AG09319 (cell line): ENCODE measurements around the gene COQ5.

ENCODE experiments used
- DNase-seq: peaks from one replicate; pipeline ENCODE4 v3.0.0-alpha.2; 2010; ENCODE audit warnings: low read depth; ENCODE audit errors: extremely low read depth
- TF ChIP-seq, protein P1 (sequence below): IDR thresholded peaks from 2 replicates; pipeline ENCODE4 v1.5.1; 2011; ENCODE audit warnings: low read depth, mild to moderate bottlenecking, inconsistent platforms, low read length, moderate library complexity

The COQ5 gene

DNA sequence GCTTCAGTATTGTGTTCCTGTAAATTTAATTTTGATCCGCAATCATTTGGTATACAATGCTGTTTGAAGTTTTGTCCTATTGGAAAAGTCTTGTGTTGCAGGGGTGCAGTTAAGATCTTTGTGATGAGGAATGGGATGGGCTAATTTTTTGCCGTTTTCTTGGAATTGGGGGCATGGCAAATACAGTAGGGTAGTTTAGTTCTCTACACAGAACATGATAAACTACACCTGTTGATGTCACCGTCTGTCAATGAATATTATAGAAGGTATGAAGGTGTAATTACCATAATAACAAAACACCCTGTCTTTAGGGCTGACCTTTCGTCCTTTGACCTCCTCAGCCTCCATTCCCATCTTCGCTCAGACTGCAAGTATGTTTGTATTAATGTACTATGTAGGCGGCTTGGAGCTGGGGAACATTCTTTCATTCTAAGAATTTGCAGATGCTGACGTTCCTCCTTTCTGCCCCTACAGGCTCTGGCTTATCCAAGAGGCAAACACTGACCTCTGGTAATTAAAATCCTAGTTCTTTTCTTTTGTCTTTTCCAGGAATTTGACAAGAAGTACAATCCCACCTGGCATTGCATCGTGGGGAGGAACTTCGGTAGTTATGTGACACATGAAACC is 31.3 kb downstream of the COQ5 start:
- TF ChIP-seq, protein P1, sequence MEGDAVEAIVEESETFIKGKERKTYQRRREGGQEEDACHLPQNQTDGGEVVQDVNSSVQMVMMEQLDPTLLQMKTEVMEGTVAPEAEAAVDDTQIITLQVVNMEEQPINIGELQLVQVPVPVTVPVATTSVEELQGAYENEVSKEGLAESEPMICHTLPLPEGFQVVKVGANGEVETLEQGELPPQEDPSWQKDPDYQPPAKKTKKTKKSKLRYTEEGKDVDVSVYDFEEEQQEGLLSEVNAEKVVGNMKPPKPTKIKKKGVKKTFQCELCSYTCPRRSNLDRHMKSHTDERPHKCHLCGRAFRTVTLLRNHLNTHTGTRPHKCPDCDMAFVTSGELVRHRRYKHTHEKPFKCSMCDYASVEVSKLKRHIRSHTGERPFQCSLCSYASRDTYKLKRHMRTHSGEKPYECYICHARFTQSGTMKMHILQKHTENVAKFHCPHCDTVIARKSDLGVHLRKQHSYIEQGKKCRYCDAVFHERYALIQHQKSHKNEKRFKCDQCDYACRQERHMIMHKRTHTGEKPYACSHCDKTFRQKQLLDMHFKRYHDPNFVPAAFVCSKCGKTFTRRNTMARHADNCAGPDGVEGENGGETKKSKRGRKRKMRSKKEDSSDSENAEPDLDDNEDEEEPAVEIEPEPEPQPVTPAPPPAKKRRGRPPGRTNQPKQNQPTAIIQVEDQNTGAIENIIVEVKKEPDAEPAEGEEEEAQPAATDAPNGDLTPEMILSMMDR: no peak
- no peak for DNase-seq

DNA sequence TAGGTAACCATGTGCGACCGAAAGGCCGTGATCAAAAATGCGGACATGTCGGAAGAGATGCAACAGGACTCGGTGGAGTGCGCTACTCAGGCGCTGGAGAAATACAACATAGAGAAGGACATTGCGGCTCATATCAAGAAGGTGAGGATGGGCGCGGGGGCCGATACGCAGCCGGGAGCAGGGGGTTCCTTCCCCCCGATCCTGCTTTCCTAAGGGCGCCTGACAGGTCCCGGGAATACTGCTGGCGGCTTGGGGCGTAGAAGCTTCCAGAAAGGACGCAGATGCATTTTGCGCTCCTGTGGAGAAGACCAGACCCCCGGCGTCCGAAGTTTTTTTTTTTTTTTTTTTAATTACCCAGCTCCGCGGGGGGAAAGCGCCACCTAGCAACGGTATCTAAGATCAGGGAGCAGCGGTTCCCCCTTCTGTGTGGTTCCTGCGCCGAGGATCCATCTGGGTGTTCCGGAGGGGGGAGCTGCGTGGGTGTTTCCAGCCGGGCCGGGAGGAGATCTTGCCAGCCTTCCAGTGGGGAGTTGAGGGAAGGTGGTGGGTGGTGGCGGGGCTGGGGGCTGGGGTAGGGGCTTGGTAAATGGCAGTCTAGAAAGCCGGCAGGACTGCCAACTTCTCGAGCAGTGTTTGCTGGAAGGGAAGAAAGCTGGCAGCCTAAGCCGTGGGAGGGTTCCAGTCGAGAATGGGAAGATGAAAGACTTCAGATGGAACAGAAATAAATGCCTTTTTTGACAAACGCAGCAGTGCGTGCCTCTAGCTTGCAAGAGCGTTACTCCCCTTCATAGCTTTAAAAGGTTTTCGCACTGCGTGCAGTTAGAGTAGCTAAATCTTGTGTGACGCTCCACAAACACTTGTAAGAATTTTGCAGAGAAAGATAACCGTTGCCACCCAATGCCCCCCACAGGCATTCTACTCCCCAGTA is 32.3 kb downstream of the COQ5 start:
- DNase-seq: no peak
- TF ChIP-seq, protein P1: peak; percentile 3

DNA sequence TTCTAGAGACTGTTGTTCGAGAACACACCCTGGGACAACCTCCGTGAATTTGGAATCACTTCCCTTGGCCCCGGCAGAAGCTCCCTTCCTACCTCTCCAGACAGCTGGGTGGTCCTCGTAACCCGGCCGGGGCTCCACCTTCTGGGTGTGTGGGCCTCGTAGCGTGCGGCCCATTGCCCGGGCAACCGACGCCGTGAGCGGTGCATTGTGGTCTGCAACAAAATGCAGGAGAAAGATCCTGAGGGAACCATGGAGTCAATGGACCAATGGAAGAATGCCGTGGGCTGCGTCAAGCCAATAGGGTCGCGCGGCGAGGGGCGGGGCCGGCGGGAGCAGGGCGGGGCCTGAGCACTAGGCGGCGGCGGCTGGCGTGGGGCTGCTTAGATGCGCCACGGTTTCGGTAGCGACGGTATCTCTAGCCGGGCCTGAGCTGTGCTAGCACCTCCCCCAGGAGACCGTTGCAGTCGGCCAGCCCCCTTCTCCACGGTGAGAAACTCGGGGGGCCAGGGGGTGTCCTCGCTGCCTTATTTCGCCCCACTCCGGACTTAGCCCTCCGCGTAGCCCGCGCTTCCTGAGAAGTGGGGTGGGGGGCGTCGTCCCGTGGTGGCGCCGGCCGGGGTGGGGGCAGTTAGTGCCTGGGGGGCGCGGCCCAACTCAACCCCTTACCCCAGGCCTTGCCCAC is 33.1 kb downstream of the COQ5 start, which contains the start of gene DYNLL1:
Gene DYNLL1, plus strand, starts transcription at position 383 of the 682 bp plus-strand sequence. CDS start 309 bp downstream, outside the sequence.
- TF ChIP-seq, protein P1: no peak

DNA sequence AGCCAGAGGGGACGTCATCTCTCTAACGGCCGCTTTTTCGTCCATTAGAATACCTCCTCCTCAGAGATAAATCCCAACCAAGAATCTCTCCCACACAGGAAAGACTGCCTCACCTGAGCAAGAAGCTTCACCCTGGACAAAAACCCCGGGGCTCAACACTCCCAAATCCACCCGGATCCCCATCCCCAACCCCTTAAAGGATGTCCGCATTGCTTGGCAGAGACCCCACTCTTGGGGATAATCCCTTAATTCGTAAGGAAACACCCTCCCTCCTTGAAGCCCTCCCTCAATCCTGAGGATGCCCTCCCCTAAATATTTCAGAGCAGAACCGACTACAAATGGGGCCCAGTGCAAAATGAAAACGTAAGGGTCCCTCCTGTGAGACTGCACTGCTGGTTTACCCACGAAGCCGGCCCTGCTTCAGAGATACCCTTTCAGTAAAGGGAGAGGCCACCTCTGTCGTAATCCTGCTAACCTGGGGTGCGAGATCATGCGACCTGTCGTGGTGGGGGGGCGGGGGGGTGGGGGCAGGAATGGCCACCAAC is 33.7 kb downstream of the COQ5 start:
- TF ChIP-seq, protein P1: no peak
- no peak for DNase-seq

More for the DNA sequence above, 33.1 kb downstream of the COQ5 start, which contains the start of gene DYNLL1:
- peak; percentile 87 for DNase-seq

DNA sequence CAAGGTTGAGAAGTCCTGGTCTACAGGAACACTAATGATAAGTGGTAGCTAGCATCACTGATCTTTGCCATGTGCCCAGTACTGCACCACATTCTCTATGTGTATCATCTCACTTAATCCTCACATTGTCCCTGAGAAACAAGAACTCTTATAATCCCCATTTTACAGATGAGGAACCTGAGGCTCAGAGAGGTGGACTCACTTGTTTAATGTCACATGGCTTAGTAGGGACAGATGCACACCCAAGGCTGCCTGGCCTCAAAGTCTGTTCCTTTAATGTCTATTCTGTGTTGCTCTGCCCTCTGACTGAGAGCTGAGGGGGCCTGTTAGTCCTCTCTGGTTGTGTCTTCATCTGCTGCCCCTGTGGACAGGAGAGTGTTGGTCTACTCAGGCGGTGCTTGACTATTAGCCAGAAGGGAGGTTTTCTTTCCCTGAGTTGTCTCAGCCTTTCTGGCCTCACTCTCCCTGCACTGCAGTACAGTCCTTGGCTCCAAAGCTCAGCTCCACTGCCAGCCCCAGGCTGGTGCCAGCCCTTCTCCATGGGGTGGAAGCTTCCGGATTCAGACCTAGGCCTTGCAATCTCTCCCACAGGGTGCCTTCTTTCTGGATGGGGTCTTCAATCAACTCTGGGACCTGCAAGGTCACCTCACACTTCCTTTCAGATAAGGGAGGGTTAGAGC is 38.0 kb downstream of the COQ5 start:
- TF ChIP-seq, protein P1: no peak
- no peak for DNase-seq

DNA sequence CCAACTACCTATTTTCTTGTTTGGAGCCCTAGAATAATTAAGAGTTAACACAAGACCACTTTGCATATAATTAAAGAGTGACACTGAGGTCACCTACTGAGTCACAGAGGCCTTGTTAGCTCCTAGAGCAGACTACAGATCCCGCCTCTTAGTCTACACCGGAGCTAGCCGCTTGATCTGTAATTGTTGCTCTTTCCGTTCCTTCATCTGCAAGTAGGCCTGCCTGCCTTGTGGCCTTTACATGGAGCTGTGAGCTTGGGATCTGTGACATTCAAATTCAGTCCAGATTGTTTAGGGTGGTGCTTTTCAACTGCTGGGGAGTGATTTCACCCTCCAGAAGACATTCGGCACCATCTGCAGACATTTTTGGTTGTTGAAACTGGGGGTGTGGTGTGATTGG is 38.6 kb downstream of the COQ5 start:
- TF ChIP-seq, protein P1: no peak
- no peak for DNase-seq
